Subcutaneous abdominal adipose tissue (tissue), 5 donors: ENCODE results near the gene KCNK7.

Experiments
- H3K27ac ChIP-seq: one replicate; pipeline ENCODE4 v1.7.0; 2013; ENCODE audit warnings: low read depth, mild to moderate bottlenecking, inconsistent platforms, low read length, moderate library complexity
- H3K27me3 ChIP-seq, 5 donors: one replicate each; pipeline ENCODE4 v1.7.0; 2013; ENCODE audit warnings: low read length in 5 of 5, inconsistent platforms in 1 of 5; ENCODE audit not compliant: control insufficient read depth in 5 of 5, insufficient read depth in 4 of 5
- H3K36me3 ChIP-seq, 5 donors: one replicate each; pipeline ENCODE4 v1.7.0; 2013; ENCODE audit warnings: low read length in 5 of 5; ENCODE audit not compliant: control insufficient read depth in 5 of 5, insufficient read depth in 5 of 5
- H3K4me1 ChIP-seq, 5 donors: one replicate each; pipeline ENCODE4 v1.7.0; 2013; ENCODE audit warnings: low read length in 5 of 5, mild to moderate bottlenecking in 3 of 5, moderate library complexity in 1 of 5; ENCODE audit not compliant: control insufficient read depth in 5 of 5, insufficient read depth in 5 of 5
- H3K4me3 ChIP-seq, 5 donors: one replicate each; pipeline ENCODE4 v1.7.0; 2013; ENCODE audit warnings: low read length in 5 of 5, low read depth in 1 of 5
- H3K9ac ChIP-seq, 5 donors: one replicate each; pipeline ENCODE4 v1.7.0; 2013; ENCODE audit warnings: low read length in 5 of 5, mild to moderate bottlenecking in 4 of 5, moderate library complexity in 3 of 5
- H3K9me3 ChIP-seq, 5 donors: one replicate each; pipeline ENCODE4 v1.7.0; 2013; ENCODE audit warnings: low read length in 5 of 5; ENCODE audit not compliant: control insufficient read depth in 5 of 5
- donor health status: healthy.
- donor health status: healthy.
- donor health status: healthy.
- donor health status: healthy.
- donor health status: healthy.

KCNK7 gene

DNA sequence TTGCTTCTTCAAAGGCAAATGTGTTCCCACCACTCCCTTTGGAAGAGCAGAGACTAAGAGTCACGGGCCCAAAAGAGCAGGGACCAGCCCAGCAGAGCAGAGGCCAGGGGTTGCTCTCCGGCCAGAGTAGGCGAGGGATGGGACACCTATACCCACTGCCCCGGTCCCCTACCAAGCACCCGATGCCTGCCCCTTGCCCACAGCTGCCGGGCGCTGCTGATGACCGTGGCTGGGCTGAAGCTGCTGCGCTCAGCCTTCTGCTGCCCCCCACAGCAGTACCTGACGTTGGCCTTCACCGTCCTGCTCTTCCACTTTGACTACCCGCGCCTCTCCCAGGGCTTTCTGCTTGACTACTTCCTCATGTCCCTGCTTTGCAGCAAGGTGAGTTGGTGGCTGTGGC, 31.6 kb upstream of the KCNK7 start:
- no peaks in the 10 kb centered on the region for H3K27me3 ChIP-seq
- H3K27ac ChIP-seq, result no peak overlapping the region
- H3K4me1 ChIP-seq, result peaks cover 0 to 5% (median 0%) of the 10 kb centered on the region in 5 donors
- H3K9ac ChIP-seq, result no peak overlapping the region
- H3K9me3 ChIP-seq, result no peaks in the 10 kb centered on the region
- H3K4me3 ChIP-seq, result no peak overlapping the region
- peaks cover 0 to 95% (median 89%) of the 10 kb centered on the region in 5 donors for H3K36me3 ChIP-seq

DNA sequence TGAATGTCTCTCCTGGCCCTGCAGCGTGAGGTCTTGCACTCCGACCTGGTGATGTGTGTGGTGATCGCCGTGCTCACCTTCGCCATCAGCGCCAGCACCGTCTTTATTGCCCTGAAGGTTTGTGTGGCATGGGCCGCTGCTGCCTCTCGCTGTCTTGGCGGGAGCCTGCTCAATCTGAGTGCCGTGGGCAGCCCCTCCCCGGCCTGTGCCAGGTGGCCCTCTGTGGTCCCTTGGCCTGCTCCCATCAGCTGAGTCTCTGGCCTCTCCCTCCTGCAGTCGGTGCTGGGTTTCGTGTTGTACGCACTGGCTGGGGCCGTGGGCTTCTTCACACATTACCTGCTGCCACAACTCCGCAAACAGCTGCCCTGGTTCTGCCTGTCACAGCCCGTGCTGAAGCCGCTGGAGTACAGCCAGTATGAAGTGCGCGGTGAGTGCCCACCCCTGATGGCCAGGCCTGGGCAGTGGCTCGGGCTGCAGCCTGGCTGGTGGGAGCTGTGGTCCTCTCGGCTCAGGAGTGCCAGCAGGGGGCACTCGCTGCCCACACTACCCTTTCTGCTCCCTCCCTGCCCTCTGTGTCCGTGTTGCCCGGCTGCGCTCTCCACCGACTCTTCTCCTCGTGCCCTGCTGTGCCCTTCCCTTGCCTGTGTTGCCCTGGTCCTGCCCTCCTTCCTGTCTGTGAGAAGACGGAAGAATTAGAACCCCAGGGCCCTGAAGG, 30.2 kb upstream of the KCNK7 start:
- H3K9ac ChIP-seq, result no peak overlapping the region
- H3K4me3 ChIP-seq, result no peak overlapping the region
- H3K27ac ChIP-seq, result no peak overlapping the region
- no peaks in the 10 kb centered on the region for H3K9me3 ChIP-seq
- H3K4me1 ChIP-seq, result peaks cover 0 to 5% (median 0%) of the 10 kb centered on the region in 5 donors
- H3K36me3 ChIP-seq, result peaks cover 0 to 96% (median 91%) of the 10 kb centered on the region in 5 donors
- H3K27me3 ChIP-seq, result no peaks in the 10 kb centered on the region

DNA sequence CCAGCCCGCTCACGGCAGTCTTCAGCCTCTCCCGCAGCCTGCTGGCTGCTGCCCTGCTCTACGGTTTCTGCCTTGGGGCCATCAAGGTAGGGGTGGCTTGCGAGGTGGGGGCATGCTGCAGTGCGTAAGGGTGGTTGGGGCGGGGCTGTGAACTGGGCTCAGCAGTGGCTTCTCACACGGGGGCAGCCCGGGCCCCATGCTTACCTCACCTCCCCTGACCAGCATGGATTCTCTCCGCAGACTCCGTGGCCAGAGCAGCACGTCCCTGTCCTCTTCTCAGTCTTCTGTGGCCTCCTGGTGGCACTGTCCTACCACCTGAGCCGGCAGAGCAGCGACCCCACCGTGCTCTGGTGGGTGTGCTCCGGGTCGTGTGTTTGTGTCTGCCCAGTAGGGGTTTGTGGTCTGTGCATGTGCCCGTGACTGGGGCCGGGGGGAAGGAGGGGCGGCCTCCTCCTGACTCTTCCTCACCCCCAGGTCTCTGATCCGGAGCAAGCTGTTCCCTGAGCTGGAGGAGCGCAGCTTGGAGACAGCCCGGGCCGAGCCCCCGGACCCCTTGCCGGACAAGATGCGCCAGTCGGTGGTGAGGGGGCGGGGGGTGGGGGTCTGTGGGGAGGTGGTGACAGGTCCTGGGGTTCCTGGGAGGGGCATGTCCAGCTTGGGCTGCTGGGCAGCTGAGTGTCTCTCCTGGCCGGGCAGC, 29.5 kb upstream of the KCNK7 start:
- Histone ChIP-seq H3K4me1 (peaks cover 0 to 5% (median 0%) of the 10 kb centered on the region in 5 donors), H3K27ac (no peak overlapping the region), H3K4me3 (no peak overlapping the region), H3K9ac (no peak overlapping the region), H3K27me3 (no peaks in the 10 kb centered on the region), H3K36me3 (peaks cover 0 to 96% (median 91%) of the 10 kb centered on the region in 5 donors), H3K9me3 (no peaks in the 10 kb centered on the region)

DNA sequence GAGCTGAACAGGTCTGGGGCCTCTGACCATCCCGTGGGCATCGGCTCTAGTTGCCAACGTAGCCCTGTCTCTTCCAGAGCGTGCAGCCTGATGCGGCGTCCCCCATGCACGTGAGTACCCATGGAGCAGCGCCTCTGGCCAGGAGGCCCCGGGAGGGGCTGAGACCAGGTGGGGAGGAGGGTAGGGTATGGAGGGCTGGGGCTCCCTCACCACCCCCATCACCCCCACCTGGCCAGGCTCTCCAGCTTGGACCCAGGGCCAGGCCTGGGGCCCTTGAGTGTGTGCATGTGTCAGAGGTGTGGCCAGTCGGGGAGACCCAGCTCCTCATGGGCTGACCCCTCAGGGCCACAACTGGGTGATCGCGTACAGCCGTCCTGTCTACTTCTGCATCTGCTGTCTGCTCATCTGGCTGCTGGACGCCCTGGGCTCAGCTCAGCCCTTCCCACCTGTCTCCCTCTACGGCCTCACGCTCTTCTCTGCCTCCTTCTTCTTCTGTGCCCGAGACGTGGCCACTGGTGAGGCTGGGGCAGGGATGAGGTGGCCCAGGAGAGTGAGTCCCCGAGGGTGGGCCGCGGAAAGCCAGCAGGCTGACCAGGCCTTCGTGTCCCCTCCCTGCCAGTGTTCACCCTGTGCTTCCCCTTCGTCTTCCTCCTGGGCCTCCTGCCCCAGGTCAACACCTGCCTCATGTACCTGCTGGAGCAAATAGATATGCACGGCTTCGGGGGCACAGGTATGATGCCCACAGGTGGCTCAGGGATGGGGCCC, 28.4 kb upstream of the KCNK7 start:
- Histone ChIP-seq H3K27me3 (no peaks in the 10 kb centered on the region), H3K4me3 (no peak overlapping the region), H3K4me1 (peaks cover 0 to 5% (median 0%) of the 10 kb centered on the region in 5 donors), H3K9ac (peak overlapping the region in 1 of 5 donors; percentile 9), H3K9me3 (no peaks in the 10 kb centered on the region), H3K36me3 (peaks cover 0 to 96% (median 91%) of the 10 kb centered on the region in 5 donors), H3K27ac (no peak overlapping the region)

DNA sequence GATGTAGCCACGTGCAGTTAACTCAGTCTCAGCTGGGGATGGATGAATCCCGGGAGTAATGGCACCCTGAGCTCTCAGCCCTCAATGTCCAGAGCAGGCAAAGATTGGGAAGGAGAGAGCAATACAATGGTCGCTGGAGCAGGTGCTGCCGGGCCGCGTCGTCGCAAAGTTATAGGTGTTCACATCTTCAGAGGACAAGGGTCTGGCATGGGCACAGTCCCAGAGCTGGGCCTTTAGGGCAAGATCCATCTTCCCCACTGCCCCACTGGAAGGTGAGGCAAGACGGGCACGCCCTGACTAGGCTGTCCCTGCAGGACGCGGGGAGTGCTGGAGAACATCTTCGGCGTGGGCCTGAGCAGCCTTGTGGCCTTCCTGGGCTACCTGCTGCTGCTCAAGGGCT, 27.6 kb upstream of the KCNK7 start:
- peaks cover 0 to 96% (median 91%) of the 10 kb centered on the region in 5 donors for H3K36me3 ChIP-seq
- no peaks in the 10 kb centered on the region for H3K9me3 ChIP-seq
- H3K4me1 ChIP-seq, result peaks cover 0 to 5% (median 0%) of the 10 kb centered on the region in 5 donors
- H3K4me3 ChIP-seq, result no peak overlapping the region
- no peaks in the 10 kb centered on the region for H3K27me3 ChIP-seq
- no peak overlapping the region for H3K9ac ChIP-seq
- no peak overlapping the region for H3K27ac ChIP-seq

DNA sequence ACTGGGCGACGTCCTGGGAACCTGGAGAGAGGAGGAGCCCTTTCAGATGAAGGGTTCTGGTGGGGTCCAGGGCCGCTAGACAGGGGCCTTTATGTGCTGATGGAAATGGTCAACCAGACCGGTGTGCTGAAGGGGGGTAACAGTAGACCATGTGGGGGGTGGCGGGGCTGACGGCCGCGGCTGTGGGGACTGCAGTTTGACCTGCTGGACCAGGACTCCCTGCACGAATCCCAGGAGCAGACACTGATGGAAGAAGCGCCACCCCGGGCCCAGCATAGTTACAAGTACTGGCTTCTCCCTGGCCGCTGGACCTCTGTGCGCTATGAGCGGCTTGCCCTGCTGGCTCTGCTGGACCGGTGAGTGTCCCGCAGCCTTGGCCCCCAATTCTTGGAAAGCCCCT, 26.4 kb upstream of the KCNK7 start:
- Histone ChIP-seq H3K9me3 (no peaks in the 10 kb centered on the region), H3K4me3 (no peak overlapping the region), H3K36me3 (peaks cover 0 to 96% (median 91%) of the 10 kb centered on the region in 5 donors), H3K4me1 (peaks cover under 1 to 11% (median 5%) of the 10 kb centered on the region in 5 donors), H3K27me3 (no peaks in the 10 kb centered on the region), H3K9ac (no peak overlapping the region), H3K27ac (no peak overlapping the region)

DNA sequence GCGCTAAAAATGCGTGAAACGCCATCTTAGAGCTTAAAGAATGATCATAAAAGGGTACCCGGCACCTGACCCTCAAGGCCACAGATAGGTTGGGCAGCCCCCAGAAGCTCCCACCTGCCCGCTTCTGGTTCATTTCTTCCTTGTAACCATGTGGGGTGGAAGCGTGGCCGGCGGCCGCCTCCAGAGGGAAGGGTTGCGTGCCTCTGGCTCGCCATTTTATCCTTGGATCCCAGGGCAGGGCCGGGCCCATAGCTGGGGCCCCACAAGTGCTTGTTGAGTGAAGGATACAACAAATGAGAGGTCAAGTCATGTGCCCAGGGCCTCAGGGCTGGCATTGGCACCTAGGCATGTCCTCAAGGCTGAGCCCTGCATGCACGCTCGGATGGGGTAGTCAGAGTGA, 25.9 kb upstream of the KCNK7 start:
- peaks cover 0 to 91% (median 87%) of the 10 kb centered on the region in 5 donors for H3K36me3 ChIP-seq
- no peaks in the 10 kb centered on the region for H3K27me3 ChIP-seq
- H3K27ac ChIP-seq, result no peak overlapping the region
- no peak overlapping the region for H3K4me3 ChIP-seq
- peaks cover 4 to 16% (median 11%) of the 10 kb centered on the region in 5 donors for H3K4me1 ChIP-seq
- H3K9me3 ChIP-seq, result no peaks in the 10 kb centered on the region
- H3K9ac ChIP-seq, result no peak overlapping the region

DNA sequence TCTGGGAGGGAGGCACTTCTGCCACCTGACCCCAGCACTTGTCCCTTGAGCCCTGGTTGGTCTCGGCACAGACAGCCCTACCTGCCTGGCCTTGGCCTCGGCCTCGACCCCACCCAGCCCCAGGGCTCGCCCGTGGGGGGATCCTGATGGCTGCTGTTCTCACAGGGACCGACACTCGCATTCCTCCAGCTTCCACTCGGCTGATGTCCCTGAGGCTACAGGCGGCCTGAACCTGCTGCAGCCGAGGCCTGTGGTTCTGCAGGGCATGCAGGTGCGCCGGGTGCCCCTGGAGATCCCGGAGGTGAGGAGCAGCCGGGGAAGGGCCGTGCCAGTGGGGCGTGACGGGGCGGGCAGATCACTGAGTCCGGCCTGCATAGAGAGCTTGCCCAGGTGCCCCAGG, 25.1 kb upstream of the KCNK7 start:
- Histone ChIP-seq H3K9ac (no peak overlapping the region), H3K4me3 (no peak overlapping the region), H3K27ac (no peak overlapping the region), H3K4me1 (peaks cover 6 to 16% (median 15%) of the 10 kb centered on the region in 5 donors), H3K27me3 (no peaks in the 10 kb centered on the region), H3K9me3 (no peaks in the 10 kb centered on the region), H3K36me3 (peaks cover 0 to 83% (median 80%) of the 10 kb centered on the region in 5 donors)

DNA sequence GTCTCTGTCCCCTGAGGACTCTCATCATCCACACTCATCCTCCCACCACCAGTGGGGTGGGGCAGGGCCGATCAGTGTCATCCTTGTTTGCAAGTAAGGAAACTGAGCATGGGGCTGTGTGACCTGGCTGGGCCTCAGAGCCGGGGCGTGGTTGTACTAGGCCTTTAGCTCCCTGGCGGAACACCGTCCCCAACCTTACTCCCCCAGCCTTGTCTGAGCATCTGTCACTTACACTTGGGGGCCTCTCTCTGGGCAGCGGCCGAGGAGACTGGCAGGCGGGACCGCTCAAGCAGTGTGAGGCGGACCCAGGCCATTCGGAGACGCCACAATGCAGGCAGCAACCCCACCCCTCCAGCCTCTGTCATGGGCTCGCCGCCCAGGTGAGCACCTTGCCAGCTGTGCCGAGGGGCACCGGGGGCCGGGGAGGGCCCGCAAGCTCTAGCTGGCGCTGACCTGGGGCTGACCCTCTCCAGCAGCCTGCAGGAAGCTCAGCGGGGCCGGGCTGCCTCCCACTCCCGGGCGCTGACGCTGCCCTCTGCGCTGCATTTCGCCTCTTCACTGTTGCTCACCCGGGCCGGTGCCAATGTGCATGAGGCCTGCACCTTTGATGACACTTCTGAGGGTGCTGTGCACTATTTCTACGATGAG, 23.8 kb upstream of the KCNK7 start:
- peaks cover 6 to 23% (median 15%) of the 10 kb centered on the region in 5 donors for H3K4me1 ChIP-seq
- H3K4me3 ChIP-seq, result no peak overlapping the region
- no peaks in the 10 kb centered on the region for H3K27me3 ChIP-seq
- no peaks in the 10 kb centered on the region for H3K9me3 ChIP-seq
- H3K27ac ChIP-seq, result no peak overlapping the region
- H3K9ac ChIP-seq, result no peak overlapping the region
- H3K36me3 ChIP-seq, result peaks cover 0 to 71% (median 67%) of the 10 kb centered on the region in 5 donors
